Measurements from ENCODE around the gene HADHB.

GRCh38 chr2:26336719-26337118 is 92.0 kb downstream of the HADHB start:
- TF ChIP-seq TAF1 (IDR thresholded peaks at IDR 0.05; ENCODE audit: borderline replicate concordance, low read depth, low read length) (no peak), SMAD1 (IDR thresholded peaks at IDR 0.05; ENCODE audit: low read depth, partially characterized antibody) (no peak), GABPA (IDR thresholded peaks at IDR 0.05; ENCODE audit: low read depth) (no peak), CTCF (IDR thresholded peaks at IDR 0.05 in 2 of 3, conservative IDR thresholded peaks at IDR 0.05 in 1 of 3; ENCODE audit: control insufficient read depth in 2 of 3, extremely low read depth in 1 of 3, insufficient read depth in 1 of 3, low read depth in 3 of 3, low read length in 3 of 3) (no peak), EZH2 (IDR thresholded peaks at IDR 0.05; ENCODE audit: borderline replicate concordance, control insufficient read depth, low read depth, low read length) (no peak), NRF1 (conservative IDR thresholded peaks at IDR 0.05; ENCODE audit: low read depth, low read length) (no peak)
